Astrocyte (in vitro differentiated cells and primary cell): Measurements from ENCODE around the gene KRT26. TPM values are rescaled to one million over a fixed set of nuclear protein-coding genes. Genes with fewer than 3 reads are reported as not detected.

Source experiments
- DNase-seq: peaks from one replicate; pipeline ENCODE4 v3.0.0-alpha.2; 2010; ENCODE audit warnings: low read depth
- FAIRE-seq: peaks from 2 replicates; lab custom pipeline; 2011; peaks lifted over from hg19 to GRCh38; lab: Jason Lieb, UNC
- H2AFZ ChIP-seq: 2 replicates; pipeline ENCODE4 v1.6.0; 2012; ENCODE audit warnings: low read depth, low read length, inconsistent platforms
- H3K27ac ChIP-seq: 2 replicates; pipeline ENCODE4 v1.5.1; 2011; ENCODE audit warnings: low read depth, low read length, inconsistent platforms
- H3K27me3 ChIP-seq: 2 replicates; pipeline ENCODE4 v1.6.0; 2011; ENCODE audit warnings: low read length, inconsistent platforms; ENCODE audit not compliant: insufficient read depth
- H3K36me3 ChIP-seq: 2 replicates; pipeline ENCODE4 v1.5.1; 2011; ENCODE audit warnings: low read length, inconsistent platforms; ENCODE audit not compliant: insufficient read depth
- H3K4me1 ChIP-seq: 2 replicates; pipeline ENCODE4 v1.5.1; 2011; ENCODE audit warnings: low read length, inconsistent platforms; ENCODE audit not compliant: insufficient read depth
- H3K4me2 ChIP-seq: 2 replicates; pipeline ENCODE4 v1.6.0; 2012; ENCODE audit warnings: low read length, inconsistent platforms
- H3K4me3 ChIP-seq: 2 replicates; pipeline ENCODE4 v1.5.1; 2011; ENCODE audit warnings: low read depth, mild to moderate bottlenecking, low read length, inconsistent platforms; ENCODE audit not compliant: insufficient read depth
- H3K79me2 ChIP-seq: 2 replicates; pipeline ENCODE4 v1.6.0; 2012; ENCODE audit warnings: mild to moderate bottlenecking, low read length, inconsistent platforms; ENCODE audit not compliant: insufficient read depth
- H3K9ac ChIP-seq: 2 replicates; pipeline ENCODE4 v1.6.0; 2012; ENCODE audit warnings: mild to moderate bottlenecking, low read length, inconsistent platforms
- H3K9me3 ChIP-seq: 2 replicates; pipeline ENCODE4 v1.5.1; 2012; ENCODE audit warnings: low read depth, mild to moderate bottlenecking, low read length, inconsistent platforms; ENCODE audit not compliant: insufficient read depth
- H4K20me1 ChIP-seq: 2 replicates; pipeline ENCODE4 v1.6.0; 2012; ENCODE audit warnings: low read length, inconsistent platforms; ENCODE audit not compliant: insufficient read depth
- H3K27ac Mint-ChIP-seq: one replicate; pipeline ENCODE4 v1.8.0; 2021; ENCODE audit warnings: mild to moderate bottlenecking, mixed read lengths; ENCODE audit not compliant: unreplicated experiment
- H3K27me3 Mint-ChIP-seq: one replicate; pipeline ENCODE4 v1.8.0; 2021; ENCODE audit warnings: low read depth, mixed read lengths; ENCODE audit not compliant: unreplicated experiment
- H3K36me3 Mint-ChIP-seq: one replicate; pipeline ENCODE4 v1.8.0; 2021; ENCODE audit warnings: low read depth, mixed read lengths; ENCODE audit not compliant: unreplicated experiment
- H3K4me1 Mint-ChIP-seq: one replicate; pipeline ENCODE4 v1.8.0; 2021; ENCODE audit warnings: low read depth, mixed read lengths; ENCODE audit not compliant: unreplicated experiment
- H3K4me3 Mint-ChIP-seq: one replicate; pipeline ENCODE4 v1.8.0; 2021; ENCODE audit warnings: mild to moderate bottlenecking, moderate library complexity, mixed read lengths; ENCODE audit not compliant: unreplicated experiment
- H3K9me3 Mint-ChIP-seq: one replicate; pipeline ENCODE4 v1.8.0; 2021; ENCODE audit warnings: mild to moderate bottlenecking, mixed read lengths; ENCODE audit not compliant: unreplicated experiment
- EZH2 ChIP-seq: IDR thresholded peaks from 2 replicates; pipeline ENCODE4 v1.6.1; 2012; ENCODE audit warnings: mild to moderate bottlenecking, low read length, inconsistent platforms; ENCODE audit not compliant: insufficient read depth
- total RNA-seq: library from RNA; stranded (reverse); gene quantifications from 2 replicates; pipeline ENCODE4 v1.2.1, GENCODE V29; 2021
- TF ChIP-seq, protein P1 (sequence below): IDR thresholded peaks from 2 replicates; pipeline ENCODE4 v1.5.1; 2011; ENCODE audit warnings: low read depth, mild to moderate bottlenecking, inconsistent platforms, low read length, moderate library complexity; ENCODE audit not compliant: insufficient read depth

The KRT26 gene
- total RNA-seq, 1 donor from 2014 or later: not detected

DNA sequence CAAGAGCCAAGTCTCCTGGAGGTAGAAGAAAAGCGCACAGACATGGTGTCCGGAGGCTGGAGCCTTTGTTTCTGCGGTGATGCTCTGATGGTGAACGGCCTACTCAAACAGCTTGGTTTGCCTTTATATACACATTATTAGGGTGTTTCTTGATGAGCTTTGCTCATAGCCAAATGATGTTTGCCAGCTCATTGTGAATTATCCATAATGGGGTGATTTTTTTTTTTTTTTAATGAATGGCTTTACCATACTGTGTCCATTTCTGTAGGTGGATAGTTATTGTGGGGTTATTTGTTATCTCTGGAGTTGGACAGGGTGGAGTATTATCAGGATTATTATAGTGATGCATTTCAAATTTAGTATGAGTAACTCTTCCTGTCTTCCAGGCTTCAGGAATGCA, 10.4 kb upstream of the KRT26 start, which contains the start of gene KRT27:
Gene KRT27, minus strand, starts transcription at position 101 of the 400 bp plus-strand sequence. Its CDS starts 57 bp downstream, at position 44.
- FAIRE-seq: no peak
- DNase-seq: no peak
- no peak within 1 kb of the TSS for H3K27ac ChIP-seq
- no peak within 1 kb of the TSS for H3K9ac ChIP-seq
- Mint-ChIP-seq H3K9me3 (no peaks in the 10 kb centered on the region), H3K4me3 (no peak within 1 kb of the TSS), H3K36me3 (no peaks in the 10 kb centered on the region), H3K4me1 (no peaks in the 10 kb centered on the region), H3K27me3 (peaks cover 4% of the 10 kb centered on the region), H3K27ac (no peak within 1 kb of the TSS)
- no peak within 1 kb of the TSS for H3K4me3 ChIP-seq
- H3K27me3 ChIP-seq: peaks cover 22% of the 10 kb centered on the region
- H3K79me2 ChIP-seq: no peaks in the 10 kb centered on the region
- no peaks in the 10 kb centered on the region for H4K20me1 ChIP-seq
- H2AFZ ChIP-seq: no peak within 1 kb of the TSS
- H3K36me3 ChIP-seq: no peaks in the 10 kb centered on the region
- TF ChIP-seq EZH2: no peak
- TF ChIP-seq, protein P1, sequence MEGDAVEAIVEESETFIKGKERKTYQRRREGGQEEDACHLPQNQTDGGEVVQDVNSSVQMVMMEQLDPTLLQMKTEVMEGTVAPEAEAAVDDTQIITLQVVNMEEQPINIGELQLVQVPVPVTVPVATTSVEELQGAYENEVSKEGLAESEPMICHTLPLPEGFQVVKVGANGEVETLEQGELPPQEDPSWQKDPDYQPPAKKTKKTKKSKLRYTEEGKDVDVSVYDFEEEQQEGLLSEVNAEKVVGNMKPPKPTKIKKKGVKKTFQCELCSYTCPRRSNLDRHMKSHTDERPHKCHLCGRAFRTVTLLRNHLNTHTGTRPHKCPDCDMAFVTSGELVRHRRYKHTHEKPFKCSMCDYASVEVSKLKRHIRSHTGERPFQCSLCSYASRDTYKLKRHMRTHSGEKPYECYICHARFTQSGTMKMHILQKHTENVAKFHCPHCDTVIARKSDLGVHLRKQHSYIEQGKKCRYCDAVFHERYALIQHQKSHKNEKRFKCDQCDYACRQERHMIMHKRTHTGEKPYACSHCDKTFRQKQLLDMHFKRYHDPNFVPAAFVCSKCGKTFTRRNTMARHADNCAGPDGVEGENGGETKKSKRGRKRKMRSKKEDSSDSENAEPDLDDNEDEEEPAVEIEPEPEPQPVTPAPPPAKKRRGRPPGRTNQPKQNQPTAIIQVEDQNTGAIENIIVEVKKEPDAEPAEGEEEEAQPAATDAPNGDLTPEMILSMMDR: no peak
- no peak within 1 kb of the TSS for H3K4me2 ChIP-seq
- H3K9me3 ChIP-seq: no peaks in the 10 kb centered on the region
- no peaks in the 10 kb centered on the region for H3K4me1 ChIP-seq

DNA sequence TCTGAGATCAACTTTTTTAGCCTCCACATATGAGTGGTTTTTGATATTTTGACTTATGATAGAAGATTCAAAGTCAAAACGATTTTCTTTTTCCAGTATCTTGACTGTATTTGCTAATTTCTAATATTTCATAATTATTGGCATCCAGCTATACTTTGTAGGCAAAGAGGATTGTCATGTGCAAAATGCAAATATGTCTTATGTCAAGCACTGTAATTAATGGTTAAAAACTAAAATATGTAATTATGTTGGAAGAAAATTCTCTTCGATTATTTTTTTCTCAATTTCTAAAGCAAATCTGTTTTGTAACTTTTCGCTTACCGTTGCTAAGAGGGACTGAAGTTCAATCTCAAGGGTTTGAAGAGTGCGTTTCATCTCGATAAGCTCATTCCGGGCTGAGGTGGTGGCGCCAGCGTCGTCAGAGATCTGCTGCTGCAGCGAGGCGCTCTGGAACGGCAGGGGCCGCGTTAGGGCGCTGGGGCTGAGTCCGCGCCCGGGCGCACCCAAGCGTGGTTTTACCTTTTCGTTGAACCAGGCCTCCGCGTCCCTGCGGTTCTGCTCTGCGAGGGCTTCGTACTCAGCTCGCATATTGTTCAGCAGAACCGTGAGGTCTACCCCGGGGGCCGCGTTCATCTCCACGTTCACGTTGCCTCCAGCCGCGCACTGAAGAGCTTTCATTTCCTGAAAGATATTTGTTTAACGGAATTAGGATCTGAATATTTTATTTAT, 7.3 kb upstream of the KRT26 start:
- Histone ChIP-seq H3K79me2 (no peaks in the 10 kb centered on the region), H3K4me1 (no peaks in the 10 kb centered on the region), H3K4me3 (no peak overlapping the region), H3K9me3 (no peaks in the 10 kb centered on the region), H4K20me1 (no peaks in the 10 kb centered on the region), H2AFZ (peak overlapping the region; percentile 43), H3K4me2 (peak overlapping the region; percentile 60), H3K27me3 (peaks cover 30% of the 10 kb centered on the region), H3K36me3 (no peaks in the 10 kb centered on the region), H3K27ac (no peak overlapping the region), H3K9ac (no peak overlapping the region)
- Mint-ChIP-seq H3K27ac (no peak overlapping the region), H3K4me3 (no peak overlapping the region), H3K4me1 (no peaks in the 10 kb centered on the region), H3K27me3 (peaks cover 5% of the 10 kb centered on the region), H3K9me3 (no peaks in the 10 kb centered on the region), H3K36me3 (no peaks in the 10 kb centered on the region)
- TF ChIP-seq, protein P1: no peak
- TF ChIP-seq EZH2: no peak
- FAIRE-seq: no peak
- no peak for DNase-seq

DNA sequence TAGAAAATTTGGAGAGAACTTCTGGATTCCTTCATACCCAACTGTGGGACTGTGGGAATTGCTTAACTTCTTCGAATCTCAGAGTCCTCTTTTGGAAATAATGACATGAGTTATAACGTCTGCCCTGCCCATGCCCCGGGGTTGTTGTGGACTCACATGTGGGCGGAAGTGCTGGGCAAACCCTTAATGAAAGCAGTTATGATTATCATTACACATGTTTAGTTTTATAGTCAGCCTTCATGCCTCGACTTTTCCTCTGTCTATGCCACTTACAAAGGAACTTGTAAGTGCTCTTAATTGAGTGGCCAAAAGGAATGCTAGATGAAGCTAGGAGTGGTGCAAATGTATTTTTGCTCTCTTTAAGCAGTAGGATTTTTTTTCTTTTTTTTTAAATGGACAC, 6.5 kb upstream of the KRT26 start:
- H3K36me3 ChIP-seq: no peaks in the 10 kb centered on the region
- no peaks in the 10 kb centered on the region for H3K79me2 ChIP-seq
- H3K4me1 ChIP-seq: no peaks in the 10 kb centered on the region
- Mint-ChIP-seq H3K27me3 (peaks cover 5% of the 10 kb centered on the region), H3K27ac (no peak overlapping the region), H3K36me3 (no peaks in the 10 kb centered on the region), H3K9me3 (no peaks in the 10 kb centered on the region), H3K4me3 (no peak overlapping the region), H3K4me1 (no peaks in the 10 kb centered on the region)
- TF ChIP-seq EZH2: no peak
- FAIRE-seq (no peak), DNase-seq (no peak)
- no peaks in the 10 kb centered on the region for H3K9me3 ChIP-seq
- H2AFZ ChIP-seq: no peak overlapping the region
- H3K4me2 ChIP-seq: no peak overlapping the region
- H3K9ac ChIP-seq: no peak overlapping the region
- H3K27ac ChIP-seq: no peak overlapping the region
- no peak overlapping the region for H3K4me3 ChIP-seq
- H4K20me1 ChIP-seq: no peaks in the 10 kb centered on the region
- peaks cover 33% of the 10 kb centered on the region for H3K27me3 ChIP-seq
